Aorta (tissue), 5 donors: ENCODE measurements around the gene NLRP9. TPM values are rescaled to one million over a fixed set of nuclear protein-coding genes. Genes with fewer than 3 reads are reported as not detected.

Experiments used
- ATAC-seq: fragments of 200-7000 bp; cut with Tn5 transposase; one replicate; pipeline ENCODE4 v1.9.1; 2022; ENCODE audit warnings: moderate library complexity; ENCODE audit not compliant: low FRiP score
- DNase-seq, 2 donors: peaks; one replicate each; pipeline ENCODE4 v3.0.0-alpha.2; 2020
- H3K27ac ChIP-seq, 2 donors: one replicate each; pipeline ENCODE4 v1.5.1; 2013; ENCODE audit warnings: low read length in 2 of 2, mild to moderate bottlenecking in 2 of 2, moderate library complexity in 2 of 2, control low read depth in 1 of 2, inconsistent platforms in 1 of 2, low read depth in 1 of 2
- H3K27me3 ChIP-seq, 2 donors: one replicate each; pipeline ENCODE4 v1.6.1; 2013; ENCODE audit warnings: control low read depth in 1 of 2, low read length in 1 of 2, mild to moderate bottlenecking in 1 of 2, moderate library complexity in 1 of 2; ENCODE audit not compliant: insufficient read depth in 2 of 2, control insufficient read depth in 1 of 2
- H3K36me3 ChIP-seq, 2 donors: one replicate each; pipeline ENCODE4 v1.6.1; 2013; ENCODE audit warnings: control low read depth in 1 of 2, low read length in 1 of 2, mild to moderate bottlenecking in 1 of 2; ENCODE audit not compliant: insufficient read depth in 2 of 2, control insufficient read depth in 1 of 2
- H3K4me1 ChIP-seq, 2 donors: one replicate each; pipeline ENCODE4 v1.6.1; 2013; ENCODE audit warnings: low read length in 2 of 2, control low read depth in 1 of 2, mild to moderate bottlenecking in 1 of 2, moderate library complexity in 1 of 2; ENCODE audit not compliant: insufficient read depth in 2 of 2, control insufficient read depth in 1 of 2
- H3K4me3 ChIP-seq, 2 donors: one replicate each; pipeline ENCODE4 v1.5.1; 2013; ENCODE audit warnings: low read length in 2 of 2, control low read depth in 1 of 2, mild to moderate bottlenecking in 1 of 2
- H3K9me3 ChIP-seq: one replicate; pipeline ENCODE4 v1.6.1; 2013; ENCODE audit warnings: mild to moderate bottlenecking, low read length; ENCODE audit not compliant: control insufficient read depth
- WGBS, 2 donors: extraction: QIAGEN DNeasy Blood & Tissue Kit; methylation state at CpG; one replicate each; pipeline ENCODE4 v1.1.7; 2013; 5-methylcytosine and 5-hydroxymethylcytosine counted together
- intact Hi-C, 2 donors: fragments of 100-400 bp; cut with DNase I; formaldehyde crosslinking; loops; one replicate each; pipeline versions ENCODE4 v1.14.2 to v1.15.0; 2022
- polyA plus RNA-seq, 2 donors: library from polyadenylated mRNA; stranded (reverse); fragments of 200-250 nt; gene quantifications; one replicate each; pipeline ENCODE4 v1.2.3, GENCODE V29; 2013
- total RNA-seq, 2 donors: library from RNA; stranded (reverse); fragmentation: NEBNext Ultra II Directional; extraction: Animal tissue kit (Norgen Biotek cat#: 25700); gene quantifications; one replicate each; pipeline ENCODE4 v1.2.1, GENCODE V29; 2021
- donor health status: healthy with polysubstance abuse.
- donor health status: Bipolar disorder and iron deficiency.
- donor health status: DM: no; HTN: no; CAD: no.
- donor health status: DM: no; HTN: no; CAD: no.
- donor health status: DM: yes; HTN: yes; CAD: no.

Gene NLRP9
- total and polyA plus RNA-seq, 4 donors: not detected

GRCh38 chr19:55698256-55698655 lies 39.9 kb downstream of the NLRP9 start:
- Histone ChIP-seq H3K36me3 (peaks cover 4 to 5% of the 10 kb centered on the region in 2 donors), H3K9me3 (no peaks in the 10 kb centered on the region), H3K4me1 (no peaks in the 10 kb centered on the region), H3K4me3 (no peak overlapping the region), H3K27ac (no peak overlapping the region), H3K27me3 (no peaks in the 10 kb centered on the region)
- intact Hi-C loops: no loop called here
- WGBS, 2 donors: 93 to 94% methylated on average over 16 to 17 of the region's 17 CpGs
- DNase-seq: peak in 1 of 2 donors; percentile 64
- ATAC-seq: no peak

GRCh38 chr19:55697698-55698097 lies 40.5 kb downstream of the NLRP9 start:
- WGBS, 2 donors: 92 to 93% methylated on average over 8 of the region's 8 CpGs
- Histone ChIP-seq H3K27ac (no peak overlapping the region), H3K4me1 (no peaks in the 10 kb centered on the region), H3K4me3 (no peak overlapping the region), H3K27me3 (no peaks in the 10 kb centered on the region), H3K9me3 (no peaks in the 10 kb centered on the region), H3K36me3 (peaks cover 4 to 5% of the 10 kb centered on the region in 2 donors)
- intact Hi-C loops: no loop called here
- DNase-seq: peak in 1 of 2 donors; percentile 45
- ATAC-seq: no peak

GRCh38 chr19:55697069-55697440 lies 41.1 kb downstream of the NLRP9 start:
- Histone ChIP-seq H3K4me3 (no peak overlapping the region), H3K4me1 (no peaks in the 10 kb centered on the region), H3K9me3 (no peaks in the 10 kb centered on the region), H3K36me3 (peaks cover 4 to 5% of the 10 kb centered on the region in 2 donors), H3K27ac (no peak overlapping the region), H3K27me3 (no peaks in the 10 kb centered on the region)
- 89 to 90% methylated on average over 12 of the region's 12 CpGs for WGBS, 2 donors
- intact Hi-C loops: no loop called here
- no peak for ATAC-seq
- DNase-seq: peak in 1 of 2 donors; percentile 47

- Histone ChIP-seq H3K36me3 (peaks cover 5 to 6% of the 10 kb centered on the region in 2 donors), H3K27me3 (no peaks in the 10 kb centered on the region), H3K4me1 (no peaks in the 10 kb centered on the region), H3K27ac (no peak overlapping the region), H3K9me3 (no peaks in the 10 kb centered on the region), H3K4me3 (no peak overlapping the region)
- 91 to 93% methylated on average over 20 of the region's 20 CpGs for WGBS, 2 donors
- ATAC-seq: no peak
- DNase-seq: peak in 1 of 2 donors; percentile 50
- intact Hi-C loops: no loop called here
These were observed 41.7 kb downstream of the NLRP9 start for GRCh38 chr19:55696301-55697068.

GRCh38 chr19:55695511-55696290 lies 42.5 kb downstream of the NLRP9 start:
- Histone ChIP-seq H3K27me3 (no peaks in the 10 kb centered on the region), H3K4me1 (no peaks in the 10 kb centered on the region), H3K27ac (no peak overlapping the region), H3K9me3 (no peaks in the 10 kb centered on the region), H3K36me3 (peaks cover 5 to 11% of the 10 kb centered on the region in 2 donors), H3K4me3 (no peak overlapping the region)
- intact Hi-C loops: no loop called here
- DNase-seq (peak in 1 of 2 donors; percentile 58), ATAC-seq (no peak)
- 88 to 90% methylated on average over 21 to 23 of the region's 23 CpGs for WGBS, 2 donors

- intact Hi-C loops: no loop called here
- no peak for ATAC-seq
- DNase-seq: peak in 1 of 2 donors; percentile 64
These were observed 43.3 kb downstream of the NLRP9 start for GRCh38 chr19:55694656-55695491.

GRCh38 chr19:55694241-55694655 lies 44.0 kb downstream of the NLRP9 start:
- Histone ChIP-seq H3K4me1 (no peaks in the 10 kb centered on the region), H3K27me3 (no peaks in the 10 kb centered on the region), H3K36me3 (peaks cover 5 to 19% of the 10 kb centered on the region in 2 donors), H3K4me3 (no peak overlapping the region), H3K27ac (no peak overlapping the region), H3K9me3 (no peaks in the 10 kb centered on the region)
- WGBS, 2 donors: 87 to 90% methylated on average over 15 of the region's 15 CpGs
- intact Hi-C loops: no loop called here
- peak in 1 of 2 donors; percentile 63 for DNase-seq
- ATAC-seq: no peak

More at GRCh38 chr19:55694656-55695491, 43.3 kb downstream of the NLRP9 start:
- Histone ChIP-seq H3K27me3 (no peaks in the 10 kb centered on the region), H3K4me1 (no peaks in the 10 kb centered on the region), H3K36me3 (peaks cover 5 to 17% of the 10 kb centered on the region in 2 donors), H3K4me3 (no peak overlapping the region), H3K9me3 (no peaks in the 10 kb centered on the region), H3K27ac (no peak overlapping the region)
- 89 to 92% methylated on average over 37 of the region's 37 CpGs for WGBS, 2 donors

GRCh38 chr19:55693336-55693974 lies 44.7 kb downstream of the NLRP9 start:
- H3K4me1 ChIP-seq: no peaks in the 10 kb centered on the region
- H3K27ac ChIP-seq: no peak overlapping the region
- peaks cover 5 to 23% of the 10 kb centered on the region in 2 donors for H3K36me3 ChIP-seq
- no peaks in the 10 kb centered on the region for H3K9me3 ChIP-seq
- WGBS, 2 donors: 92 to 95% methylated on average over 20 of the region's 20 CpGs
- ATAC-seq: no peak
- intact Hi-C loops: no loop called here
- H3K4me3 ChIP-seq: no peak overlapping the region
- H3K27me3 ChIP-seq: no peaks in the 10 kb centered on the region
- peak in 1 of 2 donors; percentile 69 for DNase-seq
